T-cell (primary cell): Measurements from ENCODE around the gene RAB4A. TPM values are rescaled to one million over a fixed set of nuclear protein-coding genes. Genes with fewer than 3 reads are reported as not detected.
A peak's percentile ranks its signal among the peaks of the same experiment; 100 is the strongest.

Source experiments
- ATAC-seq, 4 experiments: fragments of 200-7000 bp in 3 of 4; fragments of 150-1000 bp in 1 of 4; cut with Tn5 transposase; replicated peaks in 1 of 4; 1 replicate in 3 of 4; 2 replicates in 1 of 4; pipeline ENCODE4 v1.10.0; 2021; ENCODE audit warnings: moderate library complexity in 3 of 4, mild to moderate bottlenecking in 2 of 4, moderate number of reproducible peaks in 1 of 4
- CTCF ChIA-PET, 2 donors: fragments of 300-600 bp; sonication (Branson Sonifier 250); formaldehyde crosslinking; loops; one replicate each; lab custom pipeline; 2022; ENCODE audit warnings: antibody characterized with exemption in 2 of 2; lab: Charles Lee
- POLR2A ChIA-PET, 2 donors: fragments of 300-600 bp; sonication (Branson Sonifier 250); formaldehyde crosslinking; loops; one replicate each; lab custom pipeline; 2022; ENCODE audit warnings: antibody characterized with exemption in 2 of 2; lab: Charles Lee
- DNase-seq, 35 experiments: peaks; one replicate each; pipeline versions ENCODE4 v3.0.0 to v3.0.0-alpha.2; 2013 to 2023
- H3K27ac ChIP-seq: one replicate; pipeline ENCODE4 v1.5.1; 2013; ENCODE audit warnings: low read length
- H3K27me3 ChIP-seq, 2 experiments: replicated peaks in 1 of 2; 1 replicate in 1 of 2; 2 replicates in 1 of 2; pipeline versions ENCODE4 v1.6.1 to v1.7.0; 2013; ENCODE audit warnings: low read length in 1 of 2, mixed read lengths in 1 of 2; ENCODE audit not compliant: control insufficient read depth in 2 of 2, insufficient read depth in 2 of 2; ENCODE audit errors: extremely low read depth in 1 of 2
- H3K36me3 ChIP-seq, 2 donors: 1 replicate in 1 of 2; 2 replicates in 1 of 2; pipeline versions ENCODE4 v1.6.1 to v1.7.0; 2013; ENCODE audit warnings: low read length in 1 of 2; ENCODE audit not compliant: control insufficient read depth in 2 of 2, insufficient read depth in 1 of 2; ENCODE audit errors: extremely low read depth in 1 of 2
- H3K4me1 ChIP-seq, 2 experiments: 1 replicate in 1 of 2; 2 replicates in 1 of 2; pipeline versions ENCODE4 v1.6.1 to v1.7.0; 2013; ENCODE audit warnings: low read length in 2 of 2, mixed read lengths in 1 of 2; ENCODE audit not compliant: insufficient read depth in 2 of 2, control insufficient read depth in 1 of 2; ENCODE audit errors: extremely low read depth in 1 of 2
- H3K4me3 ChIP-seq, 2 donors: 1 replicate in 1 of 2; 2 replicates in 1 of 2; pipeline versions ENCODE4 v1.5.1 to v1.7.0; 2013; ENCODE audit warnings: mild to moderate bottlenecking in 2 of 2, low read length in 1 of 2, moderate library complexity in 1 of 2; ENCODE audit not compliant: control insufficient read depth in 1 of 2; ENCODE audit errors: extremely low read depth in 1 of 2
- H3K9me3 ChIP-seq: 2 replicates; pipeline ENCODE4 v1.7.0; 2013
- H3K27ac Mint-ChIP-seq, 2 donors: one replicate each; pipeline ENCODE4 v1.8.0; 2020 to 2021; ENCODE audit warnings: mild to moderate bottlenecking in 2 of 2, mixed read lengths in 2 of 2
- H3K27me3 Mint-ChIP-seq, 2 donors: one replicate each; pipeline ENCODE4 v1.8.0; 2021 to 2022; ENCODE audit warnings: mixed read lengths in 2 of 2
- H3K36me3 Mint-ChIP-seq: one replicate; pipeline ENCODE4 v1.8.0; 2021; ENCODE audit warnings: mixed read lengths
- H3K4me1 Mint-ChIP-seq, 3 donors: one replicate each; pipeline ENCODE4 v1.8.0; 2020 to 2022; ENCODE audit warnings: mixed read lengths in 3 of 3, mild to moderate bottlenecking in 1 of 3
- H3K4me3 Mint-ChIP-seq, 3 donors: one replicate each; pipeline ENCODE4 v1.8.0; 2020 to 2022; ENCODE audit warnings: mild to moderate bottlenecking in 3 of 3, mixed read lengths in 3 of 3, moderate library complexity in 3 of 3
- H3K9me3 Mint-ChIP-seq, 3 donors: one replicate each; pipeline ENCODE4 v1.8.0; 2020 to 2022; ENCODE audit warnings: mixed read lengths in 3 of 3
- WGBS: methylation state at CpG from one replicate; pipeline ENCODE4 v1.1.5; 2013; ENCODE audit warnings: missing lambda C conversion rate; ENCODE audit not compliant: insufficient coverage; 5-methylcytosine and 5-hydroxymethylcytosine counted together
- total RNA-seq, 35 experiments: library from RNA in 6 of 35; stranded (reverse) in 6 of 35; fragments of 120-200 nt in 1 of 35; gene quantifications; one replicate each; pipeline versions ENCODE4 v1.2.1 to v1.2.4 and lab custom pipeline; 2013 to 2026

Gene RAB4A
- total RNA-seq, 5 donors from 2014 or later (not counting 1 experiment from before 2014, with no cell fraction given), result 25.4 to 52.1 (median 44.6) TPM

DNA sequence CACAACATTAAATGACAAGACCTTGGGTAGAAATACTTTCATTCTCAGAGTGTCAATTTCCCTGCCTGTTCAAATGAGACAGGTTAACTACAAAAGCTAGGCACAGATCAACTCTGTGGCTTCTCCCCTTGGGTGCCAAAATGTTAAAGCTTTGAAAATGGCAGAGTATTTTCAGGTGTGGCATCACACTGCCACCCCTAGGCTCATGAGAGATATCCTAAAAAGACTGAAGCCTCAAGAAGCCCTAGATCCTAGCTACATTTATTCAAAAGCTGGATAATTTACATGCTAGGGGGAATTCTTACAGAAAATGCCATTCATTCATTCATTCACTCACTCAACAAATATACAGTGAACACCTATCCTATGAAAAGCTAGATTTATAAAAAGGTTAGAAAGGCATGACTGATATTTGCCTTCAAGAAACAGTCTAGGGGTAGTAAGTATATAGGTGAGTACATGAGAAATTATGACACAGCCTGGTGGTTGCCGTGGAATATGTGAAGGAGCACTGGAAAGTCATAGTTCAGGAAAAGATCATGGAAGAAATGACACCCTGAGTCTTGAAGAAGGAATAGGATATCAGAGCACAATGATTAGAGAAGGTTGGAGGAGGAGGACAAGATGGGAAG is 15.9 kb upstream of the RAB4A start:
- Mint-ChIP-seq H3K27ac (peak overlapping the region; percentile 88 to 92), H3K27me3 (no peaks in the 10 kb centered on the region), H3K4me3 (peak overlapping the region in 2 of 3 donors; percentile 10 to 62), H3K36me3 (no peaks in the 10 kb centered on the region), H3K4me1 (peaks cover 55 to 65% (median 60%) of the 10 kb centered on the region in 3 donors), H3K9me3 (no peaks in the 10 kb centered on the region)
- H3K4me1 ChIP-seq, result peaks cover 35 to 49% of the 10 kb centered on the region in 2 experiments
- peak in 23 of 35 experiments; percentile 11 to 66 (median 28) for DNase-seq
- no peaks in the 10 kb centered on the region for H3K9me3 ChIP-seq
- WGBS, result 80% methylated on average over 1 of the region's 1 CpG
- no peaks in the 10 kb centered on the region for H3K27me3 ChIP-seq
- peak; percentile 28 to 52 (median 34) for ATAC-seq
- POLR2A ChIA-PET, result interaction anchor here (0.6 to 0.8 kb wide), 3 partner anchors 23 to 988 kb away, joined by 3 to 5 read pairs (median 3); partner anchors contain the start of gene RHOU (in 1 of the 2)
- no peaks in the 10 kb centered on the region for H3K36me3 ChIP-seq
- CTCF ChIA-PET, result interaction anchor here (0.6 to 3.9 kb wide), 28 partner anchors 13 to 593 kb away, joined by 3 to 44 read pairs (median 4); partner anchors contain the start of genes NUP133 (in 1 of the 2) and RHOU (in 1 of the 2)
- no peak overlapping the region for H3K4me3 ChIP-seq
- H3K27ac ChIP-seq, result peak overlapping the region; percentile 75

- peak overlapping the region in 1 of 2 donors; percentile 25 for H3K4me3 ChIP-seq
- Mint-ChIP-seq H3K4me3 (peak overlapping the region in 1 of 3 donors; percentile 34), H3K9me3 (no peaks in the 10 kb centered on the region), H3K36me3 (no peaks in the 10 kb centered on the region), H3K27ac (peak overlapping the region; percentile 78 to 86), H3K27me3 (no peaks in the 10 kb centered on the region), H3K4me1 (peaks cover 30 to 34% (median 33%) of the 10 kb centered on the region in 3 donors)
- no peaks in the 10 kb centered on the region for H3K36me3 ChIP-seq
- ChIA-PET POLR2A (no interaction called here), CTCF (interaction anchor here (0.5 to 3.6 kb wide), 12 partner anchors 12 to 1193 kb away, joined by 3 to 52 read pairs (median 4); partner anchors contain the start of gene NUP133 (in 1 of the 2))
- H3K27me3 ChIP-seq, result no peaks in the 10 kb centered on the region
- H3K4me1 ChIP-seq, result peaks cover 13 to 30% of the 10 kb centered on the region in 2 experiments
- WGBS, result 8% methylated on average over 1 of the region's 4 CpGs
- H3K27ac ChIP-seq, result peak overlapping the region; percentile 20
- ATAC-seq, result peak in 3 of 4 experiments; percentile 31 to 36 (median 31)
- DNase-seq, result peak in 34 of 35 experiments; percentile 19 to 85 (median 54)
- no peaks in the 10 kb centered on the region for H3K9me3 ChIP-seq
Observed at GRCh38 chr1:229258031-229258756, 12.7 kb upstream of the RAB4A start.

- H3K36me3 Mint-ChIP-seq, result no peaks in the 10 kb centered on the region
- H3K4me1 ChIP-seq, result peaks cover 11 to 27% of the 10 kb centered on the region in 2 experiments
- H3K36me3 ChIP-seq, result no peaks in the 10 kb centered on the region
- CTCF ChIA-PET, result interaction anchor here (0.5 to 3.6 kb wide), 13 partner anchors 11 to 1193 kb away, joined by 3 to 52 read pairs (median 4); partner anchors contain the start of gene NUP133 (in 1 of the 2)
- peak overlapping the region in 1 of 3 donors; percentile 34 for H3K4me3 Mint-ChIP-seq
- H3K27me3 Mint-ChIP-seq, result no peaks in the 10 kb centered on the region
- no peaks in the 10 kb centered on the region for H3K27me3 ChIP-seq
- POLR2A ChIA-PET, result interaction anchor here in 1 of 2 donors (0.6 to 0.7 kb wide), 4 partner anchors 23 to 377 kb away, joined by 3 to 10 read pairs (median 5); no protein-coding TSS in a partner anchor
- peaks cover 25 to 29% (median 28%) of the 10 kb centered on the region in 3 donors for H3K4me1 Mint-ChIP-seq
- no peak for ATAC-seq
- 60% methylated on average over 2 of the region's 5 CpGs for WGBS
- DNase-seq, result no peak
- peak overlapping the region; percentile 78 to 86 for H3K27ac Mint-ChIP-seq
- H3K9me3 ChIP-seq, result no peaks in the 10 kb centered on the region
- no peak overlapping the region for H3K4me3 ChIP-seq
- peak overlapping the region; percentile 20 for H3K27ac ChIP-seq
- H3K9me3 Mint-ChIP-seq, result no peaks in the 10 kb centered on the region
Observed at GRCh38 chr1:229258757-229259060, 12.2 kb upstream of the RAB4A start.

DNA sequence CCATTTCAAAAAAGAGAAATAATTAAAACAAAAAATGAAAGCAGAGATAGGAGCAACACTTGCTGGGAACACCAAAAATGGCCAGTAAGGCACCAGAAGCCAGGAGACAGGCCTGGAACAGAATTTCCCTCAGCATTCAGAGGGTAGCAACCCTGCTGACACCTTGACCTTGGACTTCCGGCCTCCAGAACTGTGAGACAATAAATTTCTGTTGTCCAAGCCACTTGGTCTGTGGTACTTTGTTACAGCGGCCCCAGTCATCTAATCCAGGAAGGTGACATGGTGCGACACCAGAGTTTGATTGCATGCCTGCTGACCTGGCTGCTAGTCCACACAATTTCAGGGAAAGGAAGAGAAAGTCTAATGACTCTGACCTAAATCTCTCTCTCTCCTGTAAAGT is 10.6 kb upstream of the RAB4A start:
- Mint-ChIP-seq H3K27ac (no peak overlapping the region), H3K4me1 (peaks cover 16 to 19% (median 16%) of the 10 kb centered on the region in 3 donors), H3K27me3 (no peaks in the 10 kb centered on the region), H3K36me3 (no peaks in the 10 kb centered on the region), H3K4me3 (no peak overlapping the region), H3K9me3 (no peaks in the 10 kb centered on the region)
- ChIA-PET POLR2A (interaction anchor here in 1 of 2 donors (0.7 kb wide), 1 partner anchor 391 kb away, joined by 3 read pairs; no protein-coding TSS in a partner anchor), CTCF (interaction anchor here in 1 of 2 donors (0.6 kb wide), 1 partner anchor 217 kb away, joined by 3 read pairs; no protein-coding TSS in a partner anchor)
- ATAC-seq (no peak), DNase-seq (no peak)
- H3K9me3 ChIP-seq, result no peaks in the 10 kb centered on the region
- H3K4me3 ChIP-seq, result no peak overlapping the region
- 71% methylated on average over 1 of the region's 3 CpGs for WGBS
- H3K4me1 ChIP-seq, result peaks cover 7 to 15% of the 10 kb centered on the region in 2 experiments
- H3K36me3 ChIP-seq, result no peaks in the 10 kb centered on the region
- H3K27me3 ChIP-seq, result no peaks in the 10 kb centered on the region
- H3K27ac ChIP-seq, result no peak overlapping the region

DNA sequence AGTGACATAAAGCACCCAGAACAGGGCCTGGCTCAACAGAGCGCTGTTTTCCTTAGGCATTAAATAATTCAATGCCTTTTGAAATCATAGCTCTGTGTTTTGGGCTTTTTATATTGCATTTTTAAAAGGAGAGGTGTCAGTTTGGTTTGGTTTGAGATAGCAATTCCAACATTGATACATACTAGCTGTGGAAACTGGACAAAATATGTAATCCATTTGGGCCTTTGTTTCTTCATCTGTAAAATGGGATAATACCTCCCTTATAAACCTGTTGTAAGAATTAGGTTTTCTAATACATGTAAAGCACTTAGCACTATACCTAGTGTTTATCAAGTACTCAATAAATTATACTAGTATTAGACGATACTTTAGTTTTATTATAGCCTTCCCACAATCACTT is 8.7 kb upstream of the RAB4A start:
- H3K4me3 Mint-ChIP-seq, result no peak overlapping the region
- no peak overlapping the region for H3K4me3 ChIP-seq
- CTCF ChIA-PET, result interaction anchor here (0.7 to 0.9 kb wide), 2 partner anchors 218 to 222 kb away, joined by 3 read pairs; no protein-coding TSS in a partner anchor
- 100% methylated on average over 1 of the region's 2 CpGs for WGBS
- H3K27me3 ChIP-seq, result no peaks in the 10 kb centered on the region
- ATAC-seq (no peak), DNase-seq (no peak)
- no peaks in the 10 kb centered on the region for H3K36me3 ChIP-seq
- no peaks in the 10 kb centered on the region for H3K36me3 Mint-ChIP-seq
- no peaks in the 10 kb centered on the region for H3K27me3 Mint-ChIP-seq
- H3K4me1 ChIP-seq, result peaks cover 7 to 15% of the 10 kb centered on the region in 2 experiments
- no peaks in the 10 kb centered on the region for H3K9me3 ChIP-seq
- H3K9me3 Mint-ChIP-seq, result peaks cover 2 to 4% (median 3%) of the 10 kb centered on the region in 3 donors
- H3K27ac ChIP-seq, result no peak overlapping the region
- H3K4me1 Mint-ChIP-seq, result peaks cover 16 to 19% (median 17%) of the 10 kb centered on the region in 3 donors
- POLR2A ChIA-PET, result interaction anchor here (0.6 kb wide), 3 partner anchors 13 to 606 kb away, joined by 3 to 4 read pairs (median 3); no protein-coding TSS in a partner anchor
- H3K27ac Mint-ChIP-seq, result no peak overlapping the region

GRCh38 chr1:229263254-229263653 is 7.7 kb upstream of the RAB4A start:
- Mint-ChIP-seq H3K9me3 (peaks cover 2 to 8% (median 3%) of the 10 kb centered on the region in 3 donors), H3K36me3 (no peaks in the 10 kb centered on the region), H3K27ac (no peak overlapping the region), H3K4me1 (peaks cover 10 to 13% (median 11%) of the 10 kb centered on the region in 3 donors), H3K4me3 (no peak overlapping the region), H3K27me3 (no peaks in the 10 kb centered on the region)
- Histone ChIP-seq H3K27me3 (no peaks in the 10 kb centered on the region), H3K27ac (no peak overlapping the region), H3K9me3 (no peaks in the 10 kb centered on the region), H3K4me1 (peaks cover 2 to 8% of the 10 kb centered on the region in 2 experiments), H3K4me3 (no peak overlapping the region), H3K36me3 (no peaks in the 10 kb centered on the region)
- no peak for ATAC-seq
- ChIA-PET POLR2A (no interaction called here), CTCF (interaction anchor here in 1 of 2 donors (0.5 to 0.7 kb wide), 2 partner anchors 217 to 1015 kb away, joined by 3 to 4 read pairs; no protein-coding TSS in a partner anchor)
- no peak for DNase-seq
